ENCODE results near the gene TEC. TPM values are rescaled to one million over a fixed set of nuclear protein-coding genes. Genes with fewer than 3 reads are reported as not detected.

TEC gene
- total and polyA plus RNA-seq, 2 donors from 2014 or later: 1.1 to 5.9 TPM

- FAIRE-seq (no peak), DNase-seq (no peak)
- Histone ChIP-seq H3K4me3 (ENCODE audit: low read length in 3 of 3) (peak overlapping the region in 1 of 3 donors; percentile 2), H3K4me1 (ENCODE audit: control insufficient read depth in 2 of 3, insufficient read depth in 2 of 3, low read depth in 1 of 3, low read length in 3 of 3) (peaks cover 0 to 3% (median 0%) of the 10 kb centered on the region in 3 donors), H3K27ac (ENCODE audit: low read depth in 2 of 2, low read length in 2 of 2) (no peak overlapping the region), H3K9ac (ENCODE audit: low read length in 3 of 3) (no peak overlapping the region), H3K9me3 (ENCODE audit: control insufficient read depth in 2 of 3, insufficient read depth in 1 of 3, low read length in 3 of 3) (no peaks in the 10 kb centered on the region), H3K27me3 (ENCODE audit: control insufficient read depth, insufficient read depth, low read length) (no peaks in the 10 kb centered on the region), H3K36me3 (ENCODE audit: control insufficient read depth in 2 of 3, insufficient read depth in 3 of 3, low read length in 3 of 3) (no peaks in the 10 kb centered on the region)
- intact Hi-C loops (cut with DNase I): no loop called here
- no peak for TF ChIP-seq CTCF (IDR thresholded peaks at IDR 0.05; ENCODE audit: borderline replicate concordance, extremely low read depth, insufficient read depth)
These were observed 1.4 kb upstream of the TEC start for GRCh38 chr4:48270951-48271473.

GRCh38 chr4:48270523-48270897 lies 872 bp upstream of the TEC start:
- Histone ChIP-seq H3K4me1 (ENCODE audit: control insufficient read depth in 2 of 3, insufficient read depth in 2 of 3, low read depth in 1 of 3, low read length in 3 of 3) (peaks cover 0 to 3% (median 0%) of the 10 kb centered on the region in 3 donors), H3K4me3 (ENCODE audit: low read length in 3 of 3) (peak overlapping the region in 2 of 3 donors; percentile 78 to 82), H3K27me3 (ENCODE audit: control insufficient read depth, insufficient read depth, low read length) (no peaks in the 10 kb centered on the region), H3K9me3 (ENCODE audit: control insufficient read depth in 2 of 3, insufficient read depth in 1 of 3, low read length in 3 of 3) (no peaks in the 10 kb centered on the region), H3K9ac (ENCODE audit: low read length in 3 of 3) (peak overlapping the region in 2 of 3 donors; percentile 24 to 64), H3K36me3 (ENCODE audit: control insufficient read depth in 2 of 3, insufficient read depth in 3 of 3, low read length in 3 of 3) (no peaks in the 10 kb centered on the region), H3K27ac (ENCODE audit: low read depth in 2 of 2, low read length in 2 of 2) (peak overlapping the region; percentile 76 to 85)
- FAIRE-seq (no peak), DNase-seq (no peak)
- intact Hi-C loops (cut with DNase I): no loop called here
- TF ChIP-seq CTCF (IDR thresholded peaks at IDR 0.05; ENCODE audit: borderline replicate concordance, extremely low read depth, insufficient read depth): no peak

- TF ChIP-seq CTCF (IDR thresholded peaks at IDR 0.05; ENCODE audit: borderline replicate concordance, extremely low read depth, insufficient read depth): no peak
- peak overlapping the region; percentile 76 to 85 for H3K27ac ChIP-seq (ENCODE audit: low read depth in 2 of 2, low read length in 2 of 2)
- peak overlapping the region; percentile 24 to 67 (median 64) for H3K9ac ChIP-seq (ENCODE audit: low read length in 3 of 3)
- H3K36me3 ChIP-seq (ENCODE audit: control insufficient read depth in 2 of 3, insufficient read depth in 3 of 3, low read length in 3 of 3): no peaks in the 10 kb centered on the region
- H3K4me1 ChIP-seq (ENCODE audit: control insufficient read depth in 2 of 3, insufficient read depth in 2 of 3, low read depth in 1 of 3, low read length in 3 of 3): peaks cover 0 to 3% (median 0%) of the 10 kb centered on the region in 3 donors
- no peaks in the 10 kb centered on the region for H3K27me3 ChIP-seq (ENCODE audit: control insufficient read depth, insufficient read depth, low read length)
- FAIRE-seq (no peak), DNase-seq (peak; percentile 92 to 96 (median 93))
- no peaks in the 10 kb centered on the region for H3K9me3 ChIP-seq (ENCODE audit: control insufficient read depth in 2 of 3, insufficient read depth in 1 of 3, low read length in 3 of 3)
- intact Hi-C loops (cut with DNase I): no loop called here
- peak overlapping the region; percentile 49 to 82 (median 78) for H3K4me3 ChIP-seq (ENCODE audit: low read length in 3 of 3)
These were observed 354 bp upstream of the TEC start for GRCh38 chr4:48269861-48270522.
